Stimulated activated CD8-positive, alpha-beta memory T cell treated with anti-CD3 and anti-CD28 coated beads, Interleukin-4, amount 100 ng/mL, for 4 hours (primary cell): Measurements from ENCODE around the gene RASEF.

ENCODE experiments used
- DNase-seq, 2 donors: peaks; one replicate each; pipeline ENCODE4 v3.0.0-alpha.2; 2020; ENCODE audit warnings: low read depth in 2 of 2, low spot score in 1 of 2

Gene RASEF

DNA sequence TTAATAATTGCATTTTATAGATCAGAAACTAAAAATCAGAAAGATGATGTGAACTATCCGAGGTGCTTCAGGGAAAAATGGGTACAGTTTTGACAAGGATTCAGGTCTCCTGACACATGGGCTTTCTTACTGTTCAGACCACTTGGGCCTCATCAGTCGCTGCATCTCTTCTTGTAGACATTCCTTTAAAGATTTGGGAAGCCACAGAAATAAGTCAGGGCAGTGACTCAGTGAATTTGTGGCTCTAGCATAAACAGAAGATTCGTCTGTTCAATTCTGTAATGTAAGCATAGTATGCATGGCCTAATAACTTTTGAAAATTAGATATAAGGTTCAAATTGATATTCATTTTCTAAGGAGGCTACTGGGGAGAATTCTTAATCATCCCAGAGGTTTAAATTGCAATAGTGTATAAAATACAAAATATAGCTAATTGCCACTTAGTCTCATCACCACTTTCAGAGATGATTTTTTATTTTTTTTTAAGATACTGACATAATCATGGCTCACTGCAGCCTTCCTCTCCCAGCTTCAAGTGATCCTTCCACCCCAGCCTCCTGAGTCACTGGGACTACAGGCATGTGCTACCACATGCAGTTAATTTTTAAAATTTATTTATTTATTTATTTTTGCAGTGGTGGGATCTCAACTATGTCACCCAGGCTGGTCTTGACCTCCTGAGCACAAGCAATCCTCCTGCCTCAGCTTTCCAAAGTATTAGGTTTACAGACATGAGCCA lies 48.9 kb downstream of the RASEF start:
- DNase-seq, result no peak

DNA sequence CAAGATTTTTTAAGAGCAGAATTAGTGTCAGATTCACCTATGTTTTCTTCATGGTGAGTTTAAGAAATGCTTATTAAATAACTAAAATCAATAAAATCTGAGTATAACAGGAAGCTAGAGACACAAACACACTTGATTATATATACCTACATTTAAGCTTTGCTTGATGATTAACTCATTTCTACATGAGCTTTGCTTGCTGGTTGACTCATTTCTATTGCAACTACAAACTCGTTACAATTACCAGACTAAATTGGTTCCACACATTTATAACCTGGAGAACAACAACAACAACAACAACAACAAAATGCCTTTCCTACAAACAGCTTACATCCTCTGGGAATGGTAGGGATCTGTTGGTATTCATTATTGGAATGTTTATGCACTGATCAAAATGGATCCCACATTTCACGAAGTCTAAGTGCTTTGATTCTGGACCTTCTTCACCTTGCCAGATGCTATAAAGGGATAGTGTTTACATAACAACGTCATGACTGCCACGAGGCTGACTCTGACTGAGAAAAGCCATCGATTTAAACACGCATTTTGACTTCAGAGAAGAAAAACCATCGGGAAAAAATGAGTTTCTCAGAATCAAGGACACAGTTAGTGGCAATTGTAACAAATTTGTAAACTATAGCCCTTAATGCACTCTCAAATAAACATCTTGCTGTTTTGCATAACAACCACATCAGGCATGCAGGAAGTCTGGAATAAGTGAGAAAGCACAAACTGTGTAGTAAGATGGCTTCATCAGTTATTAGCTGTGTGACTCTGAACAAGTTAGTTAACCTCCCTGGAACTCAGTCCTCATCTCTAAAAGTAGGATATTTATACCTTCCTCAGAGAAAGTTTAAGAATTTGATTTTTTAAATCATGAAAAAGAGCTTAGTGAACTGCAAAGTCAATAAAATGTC lies 49.8 kb downstream of the RASEF start:
- no peak for DNase-seq

DNA sequence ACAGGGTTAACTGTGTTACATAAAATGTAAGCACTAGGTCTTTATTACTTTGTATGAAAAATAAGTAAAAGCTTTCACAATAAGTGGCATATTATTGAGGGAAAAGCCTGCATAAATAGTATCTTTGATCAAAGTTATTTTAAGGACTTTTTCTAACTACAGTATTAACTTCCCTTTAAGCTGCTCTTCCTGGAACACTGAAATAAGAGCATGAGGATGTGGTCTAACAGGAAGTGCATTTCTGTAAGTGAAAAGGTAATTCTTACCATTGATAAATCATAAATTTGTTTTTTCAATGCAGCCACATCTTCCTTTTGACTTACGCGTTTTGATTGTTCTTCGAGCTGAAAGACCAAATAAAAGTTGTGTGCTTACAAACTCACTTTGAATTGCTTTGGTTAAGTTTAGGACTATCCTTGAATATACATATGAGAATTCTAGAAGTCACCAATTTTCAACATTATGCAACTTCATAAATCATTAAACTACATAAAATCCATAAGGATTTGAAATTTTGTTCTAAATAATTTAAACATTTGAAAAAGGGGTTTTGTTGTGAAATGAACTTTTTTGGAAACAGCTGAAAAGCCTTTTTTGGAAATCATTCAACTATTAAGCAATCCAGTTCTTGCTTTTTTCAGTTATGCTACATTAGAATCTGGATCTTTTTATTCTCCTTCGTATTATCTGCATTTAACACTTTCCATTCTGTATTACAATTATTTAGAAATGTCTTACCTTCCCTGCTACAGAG lies 50.6 kb downstream of the RASEF start:
- DNase-seq, result no peak

DNA sequence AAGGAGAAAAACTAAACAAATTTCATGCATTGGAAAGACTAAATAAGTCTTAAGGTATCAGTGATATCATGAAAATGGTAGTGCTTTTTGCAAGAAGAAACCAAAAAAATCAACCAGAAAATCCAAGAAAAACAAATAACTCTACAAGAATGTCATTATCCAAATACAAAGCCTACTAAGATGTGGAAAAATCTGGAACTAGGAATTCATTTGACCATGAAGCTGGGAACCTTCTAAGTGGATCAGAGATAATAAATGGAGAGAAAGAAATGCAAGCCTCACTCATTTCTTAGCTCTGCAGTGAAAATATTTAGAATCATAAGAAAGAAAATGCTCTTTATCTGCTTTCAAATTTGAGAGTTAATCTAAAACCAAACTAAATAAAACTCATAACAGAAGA lies 51.3 kb downstream of the RASEF start:
- no peak for DNase-seq

DNA sequence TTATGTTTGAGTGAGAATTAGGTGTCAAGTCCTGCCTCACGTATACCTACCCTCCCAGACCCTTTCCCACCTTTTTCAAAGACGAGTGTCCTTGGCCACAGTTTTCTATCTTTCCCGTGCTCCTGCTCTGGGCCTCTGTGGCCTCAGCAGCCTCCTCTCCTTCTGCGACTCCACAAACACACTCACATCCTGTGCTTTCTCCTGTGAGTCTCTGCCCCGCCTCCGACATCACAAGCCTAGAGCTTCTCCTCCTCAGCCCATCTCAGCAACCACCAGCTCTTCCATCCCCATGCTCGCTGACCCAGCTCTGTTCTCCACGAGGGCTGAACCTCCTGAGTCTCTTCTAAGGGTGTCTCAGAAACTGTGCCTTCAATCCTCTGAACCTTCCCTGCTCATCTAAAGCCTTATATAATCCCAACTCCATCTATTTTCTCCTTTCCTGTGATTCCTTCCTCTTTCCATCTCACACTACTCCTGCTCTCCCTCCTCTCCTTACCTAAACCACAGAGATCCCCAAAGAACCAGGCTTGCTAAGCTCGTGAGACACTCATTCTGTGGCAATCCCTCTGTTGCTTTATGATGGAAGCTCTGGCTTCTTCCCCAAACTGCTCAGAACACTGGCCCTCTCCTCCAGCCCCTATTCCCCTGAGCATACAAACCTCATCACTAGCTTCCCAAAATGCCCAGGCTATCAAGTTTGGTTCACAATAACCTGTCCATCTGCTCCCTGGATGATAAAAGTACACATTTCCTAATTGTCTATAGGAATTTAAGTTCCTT lies 55.2 kb downstream of the RASEF start:
- DNase-seq, result no peak

DNA sequence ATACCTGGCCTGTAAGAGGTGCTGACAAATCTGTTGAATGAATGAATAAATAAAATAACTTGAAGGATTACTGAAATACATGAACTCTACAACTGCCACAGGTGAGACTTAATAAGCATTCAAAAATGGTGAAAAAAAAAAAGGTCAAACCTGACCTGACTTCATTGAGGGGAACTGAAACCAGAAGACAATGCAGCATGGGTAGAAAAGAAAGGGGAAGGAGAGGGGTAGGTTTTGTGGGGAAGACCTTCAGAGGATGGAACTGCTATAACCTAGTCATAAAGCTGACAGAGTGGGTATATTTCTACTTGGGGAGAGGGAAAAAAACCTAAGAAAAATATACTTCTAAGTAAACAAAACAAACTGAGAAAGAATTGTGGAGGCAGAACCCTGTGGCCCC lies 56.6 kb downstream of the RASEF start:
- no peak for DNase-seq

DNA sequence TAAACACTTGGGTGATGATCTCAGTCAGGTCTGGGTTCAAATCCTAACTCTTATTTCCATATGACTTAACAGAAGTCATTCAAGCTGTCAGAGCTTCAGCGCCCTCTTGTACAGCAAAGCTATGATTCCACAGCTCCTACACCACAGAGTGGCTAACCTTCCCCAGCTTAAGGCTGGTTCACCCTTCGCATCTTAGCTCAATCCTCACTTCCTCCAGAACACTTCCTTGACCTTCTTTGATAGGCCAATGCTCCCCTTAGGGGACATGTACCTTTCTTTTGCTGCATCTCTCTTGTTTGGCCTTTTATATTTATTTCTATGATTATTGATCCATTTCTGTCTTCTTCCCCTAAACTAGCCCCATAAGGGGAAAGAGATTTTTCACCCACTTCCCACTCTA lies 57.0 kb downstream of the RASEF start:
- no peak for DNase-seq

DNA sequence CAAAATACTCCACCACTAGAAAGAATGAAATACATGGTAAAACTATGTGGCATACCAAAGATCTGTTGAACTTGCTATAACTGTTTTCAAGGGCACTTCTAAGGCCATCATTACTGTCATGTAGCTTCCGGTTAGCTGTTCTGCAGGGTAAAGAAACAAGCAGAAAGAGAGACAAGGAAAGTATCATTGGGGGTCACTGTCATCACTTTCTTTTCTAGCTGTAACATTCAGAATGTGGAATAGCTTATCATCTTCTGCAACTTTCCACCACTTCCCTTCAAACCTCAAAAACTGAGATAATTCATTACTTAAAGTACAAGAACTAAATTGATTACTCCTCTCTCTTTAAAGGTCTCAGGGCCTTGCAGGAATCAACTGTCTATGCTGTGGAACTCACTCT lies 57.6 kb downstream of the RASEF start:
- DNase-seq, result no peak

DNA sequence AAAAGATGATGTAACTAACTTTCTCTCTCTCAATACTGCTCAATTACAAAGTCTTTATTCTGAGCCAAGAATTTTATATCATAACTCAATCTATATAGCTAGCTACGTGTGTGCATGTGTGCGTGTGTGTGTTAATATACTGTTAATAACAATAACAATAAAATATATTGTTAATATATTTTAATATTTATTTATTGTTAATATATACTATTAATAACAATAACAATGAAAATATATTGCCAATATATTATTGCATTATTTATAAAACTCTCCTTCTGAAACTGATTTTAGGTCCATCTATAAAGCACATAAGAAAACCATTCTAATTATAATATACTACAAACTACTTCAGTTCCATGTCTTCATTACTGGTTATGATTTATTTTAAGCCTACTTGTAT lies 60.6 kb downstream of the RASEF start:
- DNase-seq, result no peak

DNA sequence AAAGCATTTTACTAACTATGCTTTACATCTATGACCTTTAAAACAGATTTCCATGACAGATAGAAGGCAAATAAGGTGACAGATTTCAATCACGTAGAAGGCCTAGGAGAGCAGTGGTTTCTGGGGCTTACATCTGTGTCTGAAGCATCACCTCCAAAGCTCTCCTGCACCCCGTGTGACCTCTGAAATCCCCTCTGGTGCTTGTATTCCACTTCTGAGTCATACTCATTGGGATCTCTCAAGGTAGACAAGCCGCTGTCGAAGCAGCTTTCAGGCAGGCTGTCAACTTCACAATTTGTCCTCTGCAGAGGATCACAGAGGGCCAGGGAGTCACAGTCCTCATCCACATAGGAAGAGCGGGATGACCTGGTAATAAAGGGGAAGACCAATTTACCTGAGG lies 62.2 kb downstream of the RASEF start:
- no peak for DNase-seq

DNA sequence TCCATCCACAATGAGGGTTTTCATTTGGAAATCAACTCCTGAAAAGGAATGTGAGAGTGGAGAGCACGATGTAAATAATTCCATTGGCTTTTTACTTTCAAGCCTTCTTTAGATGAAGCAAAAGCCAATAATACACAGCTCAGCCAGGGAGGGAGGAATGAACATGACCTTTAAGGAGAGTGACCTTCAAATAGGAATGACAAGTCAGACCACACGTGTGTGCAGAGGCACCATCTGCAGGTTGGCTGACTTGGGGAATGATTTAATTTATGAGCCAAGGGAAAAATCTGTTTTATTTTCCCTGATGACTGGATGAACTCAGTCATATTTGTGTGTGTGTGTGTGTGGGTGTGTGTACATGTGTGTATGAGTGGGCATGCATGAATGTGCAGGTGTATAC lies 64.5 kb downstream of the RASEF start:
- no peak for DNase-seq

DNA sequence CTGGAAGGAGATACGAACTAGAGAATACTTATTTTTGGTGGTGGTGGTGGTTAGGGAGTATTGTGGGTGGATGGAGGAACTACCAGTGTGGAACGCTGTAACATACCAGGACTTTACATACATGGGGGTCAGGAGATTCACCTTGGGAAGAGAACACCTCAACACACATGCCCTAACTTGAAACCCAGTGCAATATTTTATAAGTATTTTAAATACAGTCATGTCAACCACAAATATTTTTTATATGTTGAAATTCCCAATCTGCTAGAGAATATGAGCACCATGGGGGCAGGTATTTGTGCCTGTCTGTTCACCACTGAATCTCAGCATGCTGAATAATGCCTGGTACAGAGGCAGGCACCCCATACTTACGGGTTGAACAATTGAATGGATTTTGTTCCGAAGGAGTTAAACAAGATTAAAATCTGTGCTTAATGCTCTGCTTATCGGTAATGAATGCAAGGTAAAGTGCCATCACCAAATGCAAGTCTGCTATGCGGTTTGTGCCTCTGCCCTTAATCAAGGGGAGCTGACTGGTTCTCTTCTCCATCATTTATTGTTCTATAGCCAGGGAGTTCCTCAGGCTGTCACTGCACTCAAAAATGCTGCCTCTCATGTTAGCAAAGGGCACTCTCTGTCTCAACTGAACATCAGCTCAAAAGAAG lies 65.3 kb downstream of the RASEF start:
- no peak for DNase-seq

DNA sequence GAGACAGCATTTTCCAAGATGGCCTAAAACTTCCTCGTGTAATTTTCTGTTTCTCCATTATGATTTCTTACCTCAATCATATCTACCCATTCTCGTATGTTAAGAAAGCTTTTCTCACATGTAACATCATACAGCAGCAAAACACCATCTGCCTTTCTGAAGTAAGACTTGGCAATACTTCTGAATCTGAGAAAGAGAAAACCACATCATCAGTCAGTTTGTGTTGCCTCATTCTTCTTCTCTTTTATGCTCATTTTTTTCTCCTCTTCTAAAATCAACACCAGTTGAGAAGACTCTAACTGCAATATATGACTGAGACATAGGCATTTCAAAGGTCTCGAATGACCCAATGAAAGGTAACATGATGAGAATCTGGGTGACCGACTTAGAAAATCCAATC lies 66.0 kb downstream of the RASEF start:
- DNase-seq, result no peak

DNA sequence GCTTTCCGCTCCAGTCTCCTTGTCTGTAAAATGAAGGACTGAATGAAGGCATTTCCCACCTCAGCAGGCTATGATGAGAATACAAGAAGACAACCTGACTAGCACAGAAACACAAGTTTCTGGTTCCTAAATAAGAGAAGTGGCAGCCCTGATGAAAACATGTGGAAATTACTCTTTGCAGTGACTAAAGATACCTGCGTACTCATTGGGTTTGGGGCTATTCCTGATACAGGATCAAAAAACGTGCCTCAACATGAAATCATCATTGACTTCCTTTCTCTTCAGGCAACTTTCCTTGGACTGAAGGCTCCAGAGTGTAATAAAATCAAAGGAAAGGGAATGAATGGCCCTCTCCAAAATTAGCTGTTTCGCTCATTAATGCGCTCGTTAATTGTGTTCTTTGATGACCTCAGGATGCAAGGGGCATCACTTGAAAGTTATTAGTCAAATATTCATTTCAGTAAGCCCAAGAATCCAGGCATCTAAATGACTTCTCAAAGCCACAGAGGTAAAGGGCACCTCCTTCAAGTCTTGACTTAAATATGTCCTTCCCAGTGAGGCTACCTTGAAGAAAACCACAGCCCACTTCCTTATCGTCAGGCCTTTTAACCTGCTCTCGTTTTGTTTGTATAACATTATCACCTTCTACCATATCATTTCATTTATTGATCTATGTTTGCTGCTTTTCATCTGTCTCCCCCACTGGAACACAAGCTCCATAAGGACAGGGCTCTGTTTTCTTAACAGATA lies 68.9 kb downstream of the RASEF start:
- no peak for DNase-seq

DNA sequence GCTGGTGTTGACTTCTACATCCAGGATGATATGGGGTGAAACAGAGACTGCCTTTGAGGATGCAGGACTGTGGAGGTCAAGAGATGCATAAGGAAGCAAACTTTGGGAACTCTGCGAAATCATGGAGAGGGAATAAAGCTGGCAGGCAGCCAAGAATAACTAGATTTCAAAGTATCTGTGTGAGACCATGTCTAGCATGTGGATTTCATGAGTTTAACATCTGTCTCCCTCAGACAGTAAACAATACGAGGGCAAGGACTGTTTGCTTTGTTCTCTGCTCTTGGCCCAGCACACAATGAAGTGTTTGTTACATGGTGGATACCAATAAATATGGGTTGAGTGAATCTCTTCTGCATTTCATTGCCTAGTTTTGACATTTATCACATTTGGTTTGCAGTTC lies 71.3 kb downstream of the RASEF start:
- DNase-seq, result no peak

DNA sequence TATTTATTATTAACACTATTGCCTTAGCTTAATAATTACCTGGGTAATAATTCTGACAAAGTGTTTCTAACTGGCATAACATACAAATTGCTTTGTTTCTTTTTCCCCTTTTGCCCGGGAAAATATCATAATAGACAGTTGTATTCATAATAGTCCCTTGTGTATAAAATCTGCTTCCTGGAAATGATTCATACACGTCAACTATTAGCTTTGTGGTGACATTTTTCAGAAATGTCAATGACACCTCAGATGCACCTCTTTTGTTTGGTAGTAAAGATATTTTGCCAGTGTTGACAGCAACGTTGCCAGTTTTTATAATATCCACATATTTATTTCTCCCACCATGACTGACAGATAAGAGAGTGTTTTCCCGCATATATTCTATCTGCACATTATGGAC lies 73.0 kb downstream of the RASEF start:
- no peak for DNase-seq

DNA sequence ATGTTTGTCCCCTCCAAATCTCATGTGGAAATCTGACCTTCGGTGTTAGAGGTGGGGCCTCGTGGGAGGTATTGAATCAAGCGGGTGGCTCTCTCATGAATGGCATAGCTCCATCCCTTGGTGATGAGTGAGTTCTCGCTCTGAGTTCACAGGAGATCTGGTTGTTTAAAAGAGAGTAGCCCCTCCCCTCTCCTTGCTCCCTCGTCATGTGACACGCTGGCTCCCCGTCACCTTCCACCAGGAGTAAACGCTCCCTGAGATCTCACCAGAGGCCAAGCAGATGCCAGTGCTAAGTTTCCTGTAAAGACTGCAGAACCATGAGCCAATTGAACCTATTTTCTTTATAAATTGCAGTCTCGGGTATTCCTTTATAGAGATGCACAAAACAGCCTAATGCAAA lies 74.5 kb downstream of the RASEF start:
- DNase-seq, result no peak

DNA sequence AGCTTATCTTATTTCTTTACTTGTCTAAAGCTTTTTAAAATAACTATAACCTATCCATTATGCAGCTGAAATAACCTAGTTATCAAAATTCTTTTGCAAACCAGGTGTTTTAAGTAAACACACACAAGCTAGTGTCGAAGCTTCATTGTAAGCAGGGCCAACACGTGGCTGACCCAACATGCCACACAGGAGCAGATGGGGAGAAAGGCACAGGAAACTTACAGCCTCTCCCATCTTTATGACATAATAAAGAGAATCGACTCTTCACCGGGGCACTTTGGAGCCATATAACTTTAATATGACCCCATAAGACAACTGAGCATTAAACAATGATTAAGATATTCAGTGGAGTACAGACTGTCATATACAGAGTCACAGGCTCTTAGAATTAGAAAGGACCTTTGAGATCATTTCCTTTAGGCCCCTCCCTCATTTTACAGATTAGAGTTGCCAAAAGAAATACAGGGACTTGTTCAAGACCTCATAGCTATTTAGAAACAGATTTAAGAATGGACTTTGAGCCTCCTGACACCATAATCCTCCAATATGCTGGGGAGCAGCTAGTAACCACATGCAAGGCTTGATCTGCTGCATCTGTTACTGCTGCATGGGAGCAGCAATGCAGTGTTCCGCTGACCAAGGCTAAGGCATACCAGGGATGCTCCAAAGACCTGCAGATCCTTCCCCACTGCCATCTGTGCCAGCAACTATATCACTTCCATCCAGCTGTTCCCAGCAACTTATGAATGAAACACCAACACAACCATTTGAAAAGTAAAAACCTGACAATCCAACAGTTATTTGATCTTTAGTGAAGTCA lies 75.4 kb downstream of the RASEF start:
- DNase-seq, result no peak

DNA sequence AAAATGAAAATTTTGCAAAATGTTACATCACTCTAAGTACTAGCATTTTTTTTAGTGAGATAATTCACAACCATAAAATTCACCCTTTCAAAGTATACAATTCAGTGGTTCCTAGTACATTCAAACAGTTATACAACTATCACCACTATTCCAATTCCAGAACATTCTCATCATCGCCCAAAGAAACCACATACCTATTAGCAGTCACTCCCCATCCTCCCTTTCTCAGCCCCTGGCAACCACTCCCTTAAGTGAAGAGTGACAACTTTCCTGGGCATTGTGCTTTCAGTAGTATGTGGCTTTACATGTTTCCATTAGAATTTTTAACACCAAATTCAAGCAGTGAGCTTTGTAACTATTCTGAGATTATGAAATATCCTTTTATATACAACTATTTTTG lies 81.4 kb downstream of the RASEF start:
- no peak for DNase-seq
